Thoracic aorta (tissue), 2 donors: Measurements from ENCODE around the gene STIM2. TPM values are rescaled to one million over a fixed set of nuclear protein-coding genes. Genes with fewer than 3 reads are reported as not detected.

ENCODE experiments used
- ATAC-seq: fragments of 150-250 bp; one replicate; pipeline ENCODE4 v1.8.0; 2017; ENCODE audit warnings: low read depth; ENCODE audit not compliant: insufficient number of reproducible peaks, low FRiP score
- DNase-seq: peaks from one replicate; pipeline ENCODE4 v3.0.0-alpha.2; 2020; ENCODE audit warnings: low spot score
- H3K27ac ChIP-seq, 2 donors: fragments of 200-600 bp; sonication (generic); 1 replicate in 1 of 2; 2 replicates in 1 of 2; pipeline ENCODE4 v1.5.1; 2016; ENCODE audit warnings: mild to moderate bottlenecking in 2 of 2, moderate library complexity in 2 of 2
- H3K27me3 ChIP-seq: fragments of 200-600 bp; sonication (generic); replicated peaks from 2 replicates; pipeline ENCODE4 v1.6.0; 2016; ENCODE audit warnings: mild to moderate bottlenecking; ENCODE audit not compliant: insufficient read depth
- H3K36me3 ChIP-seq: fragments of 200-600 bp; sonication (generic); one replicate; pipeline ENCODE4 v1.5.1; 2016
- H3K4me1 ChIP-seq, 2 donors: fragments of 200-600 bp; sonication (generic); 1 replicate in 1 of 2; 2 replicates in 1 of 2; pipeline versions ENCODE4 v1.5.1 to v1.6.0; 2016; ENCODE audit warnings: low read depth in 2 of 2, mild to moderate bottlenecking in 1 of 2; ENCODE audit not compliant: control insufficient read depth in 1 of 2
- H3K4me3 ChIP-seq: fragments of 200-600 bp; sonication (generic); 2 replicates; pipeline ENCODE4 v1.5.1; 2016; ENCODE audit warnings: mild to moderate bottlenecking
- H3K9me3 ChIP-seq: fragments of 200-600 bp; sonication (generic); 2 replicates; pipeline ENCODE4 v1.5.1; 2016
- total RNA-seq, 2 donors: library from RNA; depleted of rRNA; stranded (reverse); fragments of >200 nt; gene quantifications; one replicate each; pipeline versions ENCODE4 v1.1.0 to v1.2.3, GENCODE V29; 2016
- TF ChIP-seq, protein P1 (sequence below): fragments of 200-600 bp; sonication (generic); IDR thresholded peaks from one replicate; pipeline ENCODE4 v1.5.1; 2019; ENCODE audit warnings: antibody characterized with exemption

Gene STIM2
- total RNA-seq, 2 donors from 2014 or later, result 14.3 to 53.3 TPM

DNA sequence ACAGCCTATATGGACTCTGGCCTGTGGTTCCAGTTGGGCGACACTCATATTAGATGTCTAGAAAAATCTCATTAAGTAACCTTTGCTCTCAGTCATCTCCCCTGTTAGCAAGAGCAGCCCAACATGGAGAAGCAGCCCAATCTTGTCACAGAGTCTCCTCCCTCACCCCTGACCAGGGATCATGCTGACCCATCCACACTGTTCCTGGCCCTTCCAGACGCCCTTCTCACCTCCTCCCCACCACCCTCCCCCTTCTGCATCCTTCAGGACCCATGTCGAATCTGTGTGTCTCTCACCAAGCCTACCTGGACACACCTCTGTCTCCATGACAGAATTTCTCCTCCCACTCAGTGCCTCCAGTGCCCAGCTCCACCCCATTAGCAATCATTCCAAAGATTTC lies 190.1 kb downstream of the STIM2 start:
- Histone ChIP-seq H3K9me3 (no peaks in the 10 kb centered on the region), H3K27me3 (no peaks in the 10 kb centered on the region), H3K4me1 (peaks cover 4% of the 10 kb centered on the region in 2 donors), H3K36me3 (no peaks in the 10 kb centered on the region), H3K27ac (no peak overlapping the region), H3K4me3 (no peak overlapping the region)
- no peak for DNase-seq
- ATAC-seq, result no peak
- TF ChIP-seq, protein P1, sequence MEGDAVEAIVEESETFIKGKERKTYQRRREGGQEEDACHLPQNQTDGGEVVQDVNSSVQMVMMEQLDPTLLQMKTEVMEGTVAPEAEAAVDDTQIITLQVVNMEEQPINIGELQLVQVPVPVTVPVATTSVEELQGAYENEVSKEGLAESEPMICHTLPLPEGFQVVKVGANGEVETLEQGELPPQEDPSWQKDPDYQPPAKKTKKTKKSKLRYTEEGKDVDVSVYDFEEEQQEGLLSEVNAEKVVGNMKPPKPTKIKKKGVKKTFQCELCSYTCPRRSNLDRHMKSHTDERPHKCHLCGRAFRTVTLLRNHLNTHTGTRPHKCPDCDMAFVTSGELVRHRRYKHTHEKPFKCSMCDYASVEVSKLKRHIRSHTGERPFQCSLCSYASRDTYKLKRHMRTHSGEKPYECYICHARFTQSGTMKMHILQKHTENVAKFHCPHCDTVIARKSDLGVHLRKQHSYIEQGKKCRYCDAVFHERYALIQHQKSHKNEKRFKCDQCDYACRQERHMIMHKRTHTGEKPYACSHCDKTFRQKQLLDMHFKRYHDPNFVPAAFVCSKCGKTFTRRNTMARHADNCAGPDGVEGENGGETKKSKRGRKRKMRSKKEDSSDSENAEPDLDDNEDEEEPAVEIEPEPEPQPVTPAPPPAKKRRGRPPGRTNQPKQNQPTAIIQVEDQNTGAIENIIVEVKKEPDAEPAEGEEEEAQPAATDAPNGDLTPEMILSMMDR, result no peak

DNA sequence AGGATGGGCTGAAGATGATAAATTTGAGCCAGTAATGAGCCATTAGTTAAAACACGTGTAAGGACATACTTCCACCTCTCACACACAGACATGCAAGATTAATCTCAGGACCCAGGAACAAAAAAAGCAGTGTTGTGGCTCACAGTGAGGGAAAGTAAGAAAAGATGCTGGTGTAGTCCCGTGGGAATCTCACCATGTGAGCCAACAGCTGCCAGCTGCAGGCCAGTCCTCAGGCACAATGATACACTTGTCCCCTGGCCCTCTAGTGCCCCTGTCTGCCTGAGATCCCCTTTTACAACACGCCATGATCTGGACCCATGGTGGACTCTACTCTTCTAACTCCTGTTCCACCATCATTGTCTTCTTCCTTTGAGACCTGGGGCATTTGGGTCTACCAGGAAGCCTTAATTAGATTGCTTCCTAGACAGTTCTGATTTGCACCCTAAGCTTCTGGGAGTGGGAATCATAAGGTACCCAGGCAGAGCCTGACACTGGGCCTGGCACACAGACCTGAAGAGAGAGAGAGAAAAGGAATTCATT lies 194.7 kb downstream of the STIM2 start:
- no peak for DNase-seq
- TF ChIP-seq, protein P1, result no peak
- Histone ChIP-seq H3K4me1 (no peaks in the 10 kb centered on the region), H3K9me3 (no peaks in the 10 kb centered on the region), H3K27me3 (no peaks in the 10 kb centered on the region), H3K27ac (no peak overlapping the region), H3K36me3 (no peaks in the 10 kb centered on the region), H3K4me3 (no peak overlapping the region)
- ATAC-seq, result no peak

DNA sequence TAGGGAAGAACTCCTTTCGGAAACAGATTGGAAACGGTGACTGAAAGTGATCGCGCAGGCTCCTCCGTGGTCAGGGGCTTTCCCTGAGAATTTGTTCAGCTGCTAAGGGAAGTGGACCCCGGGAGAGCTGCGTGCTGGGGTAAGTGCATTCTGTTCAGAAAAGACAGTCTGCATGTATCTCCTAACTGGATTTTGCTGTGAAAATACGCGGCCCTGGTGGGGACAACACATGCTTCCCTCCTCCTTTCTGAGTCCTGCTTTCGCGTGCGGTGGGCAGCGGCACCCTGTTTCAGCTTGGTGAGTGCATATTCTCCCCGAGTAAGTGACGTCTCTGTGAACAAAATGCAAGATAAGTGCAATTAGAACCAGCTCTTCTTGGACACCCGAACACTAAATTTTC lies 195.6 kb downstream of the STIM2 start:
- ATAC-seq, result no peak
- no peaks in the 10 kb centered on the region for H3K27me3 ChIP-seq
- no peak overlapping the region for H3K27ac ChIP-seq
- DNase-seq, result no peak
- no peaks in the 10 kb centered on the region for H3K4me1 ChIP-seq
- no peak overlapping the region for H3K4me3 ChIP-seq
- no peaks in the 10 kb centered on the region for H3K36me3 ChIP-seq
- TF ChIP-seq, protein P1, result no peak
- no peaks in the 10 kb centered on the region for H3K9me3 ChIP-seq

DNA sequence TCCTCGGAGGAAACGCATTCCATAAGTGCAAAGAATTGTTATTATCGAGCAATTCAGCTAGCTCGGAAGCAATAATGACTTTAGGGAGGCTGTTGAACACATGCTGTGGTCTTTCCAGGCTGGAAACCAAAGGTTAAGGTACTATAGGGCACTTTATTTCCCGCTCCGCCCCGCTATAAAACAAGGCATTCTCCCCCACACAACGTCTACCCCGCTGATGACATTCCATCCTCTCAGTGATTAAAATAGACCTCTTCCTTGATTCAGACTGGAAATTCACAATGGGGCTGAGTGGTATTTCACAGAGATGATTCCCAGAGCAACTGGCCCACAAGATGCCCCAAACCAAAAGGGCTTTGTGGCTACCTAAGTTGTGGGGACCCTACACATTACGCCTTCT lies 196.4 kb downstream of the STIM2 start:
- Histone ChIP-seq H3K27me3 (no peaks in the 10 kb centered on the region), H3K36me3 (no peaks in the 10 kb centered on the region), H3K9me3 (no peaks in the 10 kb centered on the region), H3K4me3 (no peak overlapping the region), H3K4me1 (no peaks in the 10 kb centered on the region), H3K27ac (no peak overlapping the region)
- DNase-seq, result no peak
- ATAC-seq, result no peak
- TF ChIP-seq, protein P1, result no peak

DNA sequence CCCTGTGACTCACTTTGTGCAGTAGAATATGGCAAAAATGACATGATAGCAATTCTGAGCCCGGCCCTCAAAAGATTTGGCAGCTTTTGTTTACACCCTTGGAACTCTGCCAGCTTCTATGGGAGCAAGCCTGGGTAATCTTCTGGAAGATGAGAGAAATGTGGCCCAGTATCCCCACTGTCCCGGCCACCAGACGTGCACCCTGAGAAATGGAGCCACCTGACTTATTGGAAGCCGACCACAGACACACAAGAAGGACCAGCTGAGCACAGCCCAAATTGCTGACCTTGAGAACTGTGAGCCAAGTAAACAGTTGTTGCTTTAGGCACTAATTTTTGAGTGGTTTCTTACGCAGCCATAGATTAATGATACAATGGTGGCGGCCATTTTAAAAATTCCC lies 197.0 kb downstream of the STIM2 start:
- Histone ChIP-seq H3K4me3 (no peak overlapping the region), H3K4me1 (no peaks in the 10 kb centered on the region), H3K27ac (no peak overlapping the region), H3K9me3 (no peaks in the 10 kb centered on the region), H3K27me3 (no peaks in the 10 kb centered on the region), H3K36me3 (no peaks in the 10 kb centered on the region)
- DNase-seq (no peak), ATAC-seq (no peak)
- TF ChIP-seq, protein P1, result no peak
